Measurements from ENCODE around the gene CNTLN. TPM values are rescaled to one million over a fixed set of nuclear protein-coding genes. Genes with fewer than 3 reads are reported as not detected.

The CNTLN gene
- total RNA-seq, 1 experiment from 2014 or later, result 5.1 TPM

GRCh38 chr9:17130725-17131124, 4.1 kb upstream of the CNTLN start (continued):
- TF ChIP-seq JUND (IDR thresholded peaks at IDR 0.05) (no peak), YY1 (IDR thresholded peaks at IDR 0.05; ENCODE audit: extremely low read depth, insufficient replicate concordance, low read depth, low read length) (no peak), SIN3A (IDR thresholded peaks at IDR 0.05; ENCODE audit: low read depth) (no peak), EGR1 (IDR thresholded peaks at IDR 0.05; ENCODE audit: low read depth) (no peak), CBX3 (IDR thresholded peaks at IDR 0.05; ENCODE audit: low read depth) (no peak), EZH2phosphoT487 (IDR thresholded peaks at IDR 0.05; ENCODE audit: borderline replicate concordance) (no peak), CEBPB (IDR thresholded peaks at IDR 0.05; ENCODE audit: low read depth) (no peak), SRF (IDR thresholded peaks at IDR 0.05; ENCODE audit: low read depth) (no peak)

GRCh38 chr9:17131494-17131893, 3.3 kb upstream of the CNTLN start:
- ATAC-seq, result no peak
- Histone ChIP-seq H3K9me3 (ENCODE audit: control insufficient read depth in 1 of 2, insufficient read depth in 1 of 2, low read depth in 1 of 2, low read length in 2 of 2) (no peaks in the 10 kb centered on the region), H4K20me1 (ENCODE audit: insufficient read depth) (no peaks in the 10 kb centered on the region), H2AFZ (ENCODE audit: low read depth, low read length, poor library complexity, severe bottlenecking) (no peak overlapping the region), H3K79me2 (ENCODE audit: insufficient read depth, low read length) (no peaks in the 10 kb centered on the region), H3K9me2 (ENCODE audit: insufficient read depth) (no peaks in the 10 kb centered on the region), H3K4me1 (ENCODE audit: control insufficient read depth in 1 of 2, insufficient read depth in 2 of 2, low read length in 2 of 2) (peaks cover 0 to 6% of the 10 kb centered on the region in 2 experiments; a peak in 2 of 4 replicates), H3K4me2 (ENCODE audit: low read length) (no peak overlapping the region), H3K27me3 (ENCODE audit: insufficient read depth, low read length) (no peaks in the 10 kb centered on the region), H3K27ac (ENCODE audit: low read depth, low read length) (no peak overlapping the region), H3K36me3 (ENCODE audit: control insufficient read depth in 1 of 2, insufficient read depth in 2 of 2, low read length in 2 of 2) (no peaks in the 10 kb centered on the region), H3K4me3 (replicated peaks in 1 of 2; ENCODE audit: low read depth in 1 of 2, low read length in 2 of 2) (no peak overlapping the region), H3K9ac (ENCODE audit: low read length) (no peak overlapping the region)
- intact Hi-C loops (cut with micrococcal nuclease), result no loop called here
- no TSS peak for BruUV-seq (replicated peaks)
- DNase-seq (ENCODE audit: low read depth, low spot score), result no peak
- POLR2A ChIA-PET, result no interaction called here
- CTCF ChIA-PET, result no interaction called here
- RAD21 ChIA-PET (ENCODE audit: low non-redundant PET in 1 of 2, low total read pairs in 2 of 2, uncharacterized antibody in 2 of 2, unreplicated experiment in 2 of 2), result no interaction called here
- no peak for TF ChIP-seq POLR2A (IDR thresholded peaks at IDR 0.05; ENCODE audit: borderline replicate concordance, extremely low read depth, insufficient read depth, insufficient read length)
- TF ChIP-seq, protein P1, sequence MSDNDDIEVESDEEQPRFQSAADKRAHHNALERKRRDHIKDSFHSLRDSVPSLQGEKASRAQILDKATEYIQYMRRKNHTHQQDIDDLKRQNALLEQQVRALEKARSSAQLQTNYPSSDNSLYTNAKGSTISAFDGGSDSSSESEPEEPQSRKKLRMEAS (IDR thresholded peaks at IDR 0.05), result no peak
- TF ChIP-seq SP1 (IDR thresholded peaks at IDR 0.05; ENCODE audit: low read depth), result no peak
- TF ChIP-seq CBX3 (IDR thresholded peaks at IDR 0.05; ENCODE audit: low read depth), result no peak
- TF ChIP-seq JUND (IDR thresholded peaks at IDR 0.05), result no peak
- no peak for TF ChIP-seq RAD21 (IDR thresholded peaks at IDR 0.05; ENCODE audit: low read depth)
- no peak for TF ChIP-seq ATF3 (IDR thresholded peaks at IDR 0.05)
- TF ChIP-seq CTCF (IDR thresholded peaks at IDR 0.05 in 2 of 3, conservative IDR thresholded peaks at IDR 0.05 in 1 of 3; ENCODE audit: borderline replicate concordance in 1 of 3, insufficient read depth in 1 of 3, low read depth in 2 of 3, low read length in 2 of 3), result no peak
- no peak for TF ChIP-seq ZFX (IDR thresholded peaks at IDR 0.05)
- TF ChIP-seq SIN3A (IDR thresholded peaks at IDR 0.05; ENCODE audit: low read depth), result no peak
- TF ChIP-seq ZBTB33 (IDR thresholded peaks at IDR 0.05; ENCODE audit: extremely low read depth, insufficient replicate concordance, low read length), result no peak
- TF ChIP-seq EGR1 (IDR thresholded peaks at IDR 0.05; ENCODE audit: low read depth), result no peak
- TF ChIP-seq CEBPB (IDR thresholded peaks at IDR 0.05; ENCODE audit: low read depth), result no peak
- TF ChIP-seq ZNF274 (IDR thresholded peaks at IDR 0.05; ENCODE audit: low read depth, low read length), result no peak
- no peak for TF ChIP-seq TCF7L2 (IDR thresholded peaks at IDR 0.05; ENCODE audit: borderline replicate concordance, extremely low read depth, insufficient read depth, insufficient read length)
- no peak for TF ChIP-seq FOSL1 (IDR thresholded peaks at IDR 0.05; ENCODE audit: low read depth)
- TF ChIP-seq ELF1 (IDR thresholded peaks at IDR 0.05; ENCODE audit: borderline replicate concordance, low read depth), result no peak

Measured in HCT116 (cell line).